A549 (cell line): ENCODE results near the gene PLEKHF1. TPM values are rescaled to one million over a fixed set of nuclear protein-coding genes. Genes with fewer than 3 reads are reported as not detected.

ENCODE experiments used
- ATAC-seq, 2 experiments: fragments of 200-7000 bp in 1 of 2; fragments of >200 bp in 1 of 2; cut with Nextera tagmentation in 1 of 2; cut with Tn5 transposase in 1 of 2; 3 replicates each; pipeline versions ENCODE4 v1.8.0 to v1.9.1; 2018 to 2020; ENCODE audit warnings: mild to moderate bottlenecking in 1 of 2, moderate library complexity in 1 of 2
- CTCF ChIA-PET: fragments of 300-600 bp; sonication (Branson Sonifier 250); formaldehyde crosslinking; extraction: SDS; loops from one replicate; lab custom pipeline; 2021; ENCODE audit warnings: antibody characterized with exemption, inconsistent platforms; lab: Yijun Ruan, JAX
- POLR2A ChIA-PET: fragments of 350-600 bp; formaldehyde crosslinking; extraction: SDS; loops from one replicate; lab custom pipeline; 2021; ENCODE audit warnings: antibody characterized with exemption, inconsistent platforms; lab: Yijun Ruan, JAX
- DNase-seq, 2 experiments: peaks; one replicate each; pipeline versions ENCODE4 v3.0.0 to v3.0.0-alpha.2; 2011 to 2016; ENCODE audit warnings: low read depth in 1 of 2, low spot score in 1 of 2
- FAIRE-seq: peaks from 2 replicates; lab custom pipeline; 2011; peaks lifted over from hg19 to GRCh38; lab: Jason Lieb, UNC
- H3K27ac ChIP-seq, 2 experiments: fragments of >200 bp; sonication (Bioruptor Twin); formaldehyde crosslinking; 3 replicates each; pipeline ENCODE4 v1.5.1; 2016 to 2017
- H3K4me1 ChIP-seq: fragments of >200 bp; sonication (Bioruptor Twin); formaldehyde crosslinking; 3 replicates; pipeline ENCODE4 v1.6.1; 2016
- H3K4me2 ChIP-seq: fragments of >200 bp; sonication (Bioruptor Twin); formaldehyde crosslinking; 3 replicates; pipeline ENCODE4 v1.6.1; 2016
- H3K4me3 ChIP-seq: fragments of >200 bp; sonication (Bioruptor Twin); formaldehyde crosslinking; 3 replicates; pipeline ENCODE4 v1.5.1; 2016
- H3K9me3 ChIP-seq: fragments of >200 bp; sonication (Bioruptor Twin); formaldehyde crosslinking; 3 replicates; pipeline ENCODE4 v1.6.1; 2016
- CBX8 ChIP-seq: fragments of 200-600 bp; sonication (generic); IDR thresholded peaks from 2 replicates; pipeline ENCODE4 v1.6.1; 2016
- CHD4 ChIP-seq: fragments of 200-600 bp; sonication (generic); IDR thresholded peaks from 2 replicates; pipeline ENCODE4 v1.6.1; 2016; ENCODE audit warnings: antibody characterized with exemption, mild to moderate bottlenecking, borderline replicate concordance
- EHF ChIP-seq: fragments of 250-450 bp; sonication (Bioruptor Pico); IDR thresholded peaks from 2 replicates; pipeline ENCODE4 v1.5.0; 2020; ENCODE audit warnings: mild to moderate bottlenecking
- EHMT2 ChIP-seq: fragments of 200-600 bp; sonication (generic); IDR thresholded peaks from 2 replicates; pipeline ENCODE4 v1.6.1; 2016; ENCODE audit warnings: antibody characterized with exemption, low read depth, mild to moderate bottlenecking, moderate library complexity
- EP300 ChIP-seq, 2 experiments: fragments of >200 bp; sonication (Bioruptor Twin); formaldehyde crosslinking; IDR thresholded peaks; 2 replicates in 1 of 2; 3 replicates in 1 of 2; pipeline ENCODE4 v1.6.1; 2016 to 2017
- FOSL2 ChIP-seq, 2 experiments: fragments of 450-650 bp in 1 of 2; fragments of >200 bp in 1 of 2; sonication (Bioruptor Twin) in 1 of 2; formaldehyde crosslinking; IDR thresholded peaks; 2 replicates each; pipeline versions ENCODE4 v1.5.0 to v1.6.1; 2016 to 2020; ENCODE audit warnings: mild to moderate bottlenecking in 1 of 2, moderate library complexity in 1 of 2
- GATA3 ChIP-seq: IDR thresholded peaks from 2 replicates; pipeline ENCODE4 v1.6.1; 2012; ENCODE audit warnings: borderline replicate concordance
- HOXB5 ChIP-seq: fragments of 250-450 bp; sonication (Bioruptor Pico); IDR thresholded peaks from 2 replicates; pipeline ENCODE4 v1.5.0; 2020; ENCODE audit warnings: mild to moderate bottlenecking, moderate library complexity
- JUN ChIP-seq, 2 experiments: fragments of >200 bp; sonication (Bioruptor Twin); formaldehyde crosslinking; IDR thresholded peaks; 2 replicates in 1 of 2; 3 replicates in 1 of 2; pipeline ENCODE4 v1.6.1; 2016 to 2017
- KDM1A ChIP-seq: fragments of 200-600 bp; sonication (generic); IDR thresholded peaks from 2 replicates; pipeline ENCODE4 v1.6.1; 2016; ENCODE audit warnings: low read depth, mild to moderate bottlenecking
- MAFK ChIP-seq: fragments of 450-650 bp; IDR thresholded peaks from 2 replicates; pipeline ENCODE4 v1.6.1; 2014; ENCODE audit not compliant: partially characterized antibody
- NFE2L2 ChIP-seq: fragments of 150-350 bp; conservative IDR thresholded peaks from 2 replicates; pipeline ENCODE4 v1.6.1; 2014; ENCODE audit warnings: low read length
- NPAS2 ChIP-seq: fragments of 250-450 bp; sonication (Bioruptor Pico); IDR thresholded peaks from 2 replicates; pipeline ENCODE4 v1.8.0; 2022; ENCODE audit warnings: mild to moderate bottlenecking, moderate library complexity, borderline replicate concordance
- NR3C1 ChIP-seq: fragments of >200 bp; sonication (Bioruptor Twin); formaldehyde crosslinking; IDR thresholded peaks from 3 replicates; pipeline ENCODE4 v1.6.1; 2017
- POLR2A ChIP-seq: IDR thresholded peaks from 2 replicates; pipeline ENCODE4 v1.6.1; 2012; ENCODE audit warnings: mild to moderate bottlenecking, low read length
- RAD21 ChIP-seq, 2 experiments: fragments of >200 bp in 1 of 2; sonication (Bioruptor Twin) in 1 of 2; formaldehyde crosslinking in 1 of 2; IDR thresholded peaks in 1 of 2; conservative IDR thresholded peaks in 1 of 2; 2 replicates in 1 of 2; 3 replicates in 1 of 2; pipeline ENCODE4 v1.6.1; 2012 to 2018; ENCODE audit warnings: inconsistent platforms in 1 of 2
- RFX5 ChIP-seq: fragments of 450-650 bp; IDR thresholded peaks from 2 replicates; pipeline ENCODE4 v1.7.1; 2014; ENCODE audit warnings: antibody characterized with exemption, mild to moderate bottlenecking, moderate library complexity
- SMC3 ChIP-seq: fragments of >200 bp; sonication (Bioruptor Twin); formaldehyde crosslinking; IDR thresholded peaks from 3 replicates; pipeline ENCODE4 v1.6.1; 2018; ENCODE audit warnings: inconsistent platforms
- ZNF302 ChIP-seq: fragments of 250-450 bp; sonication (Bioruptor Pico); IDR thresholded peaks from 2 replicates; pipeline ENCODE4 v1.9.0; 2021; ENCODE audit warnings: inconsistent platforms, mild to moderate bottlenecking, moderate library complexity
- WGBS: methylation state at CpG from one replicate; pipeline ENCODE4 v1.1.6; 2017; ENCODE audit errors: missing lambda C conversion rate; 5-methylcytosine and 5-hydroxymethylcytosine counted together
- polyA plus RNA-seq, 4 experiments: library from polyadenylated mRNA; depleted of rRNA in 3 of 4; stranded (reverse); fragments of >200 nt; fragmentation: RNase III in 1 of 4; extraction: RNeasy Plus Mini Kit Qiagen cat#74134 plus additional on column Dnase treatment in 1 of 4; gene quantifications; 2 replicates in 3 of 4; 3 replicates in 1 of 4; pipeline ENCODE4 v1.2.3, GENCODE V29; 2011 to 2017
- TF ChIP-seq, protein P1 (sequence below): IDR thresholded peaks from 2 replicates; pipeline ENCODE4 v1.6.1; 2012
- TF ChIP-seq, protein P2 (sequence below): fragments of 250-450 bp; sonication (Bioruptor Pico); IDR thresholded peaks from 2 replicates; pipeline ENCODE4 v1.5.0; 2020; ENCODE audit warnings: low read depth, mild to moderate bottlenecking, moderate library complexity
- TF ChIP-seq, protein P3 (sequence below): fragments of >200 bp; sonication (Bioruptor Twin); formaldehyde crosslinking; IDR thresholded peaks from 3 replicates; pipeline ENCODE4 v1.5.1; 2016
- TF ChIP-seq, protein P4 (sequence below): fragments of 150-350 bp; IDR thresholded peaks from 2 replicates; pipeline ENCODE4 v1.6.1; 2014; ENCODE audit warnings: low read depth, mild to moderate bottlenecking, low read length
- TF ChIP-seq, protein P5 (sequence below): fragments of >200 bp; sonication (Bioruptor Twin); formaldehyde crosslinking; IDR thresholded peaks from 2 replicates; pipeline ENCODE4 v1.6.1; 2016

The PLEKHF1 gene
- polyA plus RNA-seq, 2 of the 4 experiments (the other 2 are of a cell fraction), result 2.1 to 4.1 TPM

DNA sequence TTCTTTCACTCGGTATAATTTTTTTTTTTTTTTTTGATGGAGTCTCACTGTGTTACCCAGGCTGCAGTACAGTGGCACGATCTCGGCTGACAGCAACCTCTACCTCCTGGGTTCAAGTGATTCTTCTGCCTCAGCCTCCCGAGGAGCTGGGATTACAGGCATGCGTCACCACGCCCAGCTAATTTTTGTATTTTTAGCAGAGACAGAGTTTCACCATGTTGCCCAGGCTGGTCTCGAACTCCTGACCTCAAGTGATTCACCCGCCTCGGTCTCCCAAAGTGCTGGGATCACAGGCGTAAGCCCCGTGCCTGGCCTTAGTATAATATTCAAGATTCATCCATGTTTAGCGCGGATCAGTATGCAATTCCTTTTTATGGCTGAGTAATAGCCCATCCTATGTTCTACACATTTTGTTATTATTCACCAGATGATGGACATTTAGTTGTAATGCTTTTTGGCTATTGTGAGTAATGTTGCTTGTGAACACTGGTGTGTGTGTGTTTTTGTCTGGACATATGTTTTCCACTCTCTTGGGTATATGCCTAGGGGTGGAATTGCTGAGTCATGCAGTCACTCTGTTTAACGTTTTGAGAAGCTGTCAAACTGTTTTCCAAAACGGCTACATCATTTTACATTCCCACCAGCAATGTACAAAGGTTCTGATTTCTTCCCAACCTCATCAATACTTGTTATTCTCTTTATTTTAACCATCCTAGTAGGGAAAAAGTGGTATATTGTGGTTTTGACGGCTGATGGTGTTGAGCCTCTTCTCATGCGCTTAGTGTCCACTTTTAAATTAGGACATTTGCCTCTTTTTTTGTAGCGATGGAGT, 22.9 kb downstream of the PLEKHF1 start:
- H3K4me2 ChIP-seq, result 0 out of 3 replicates have a peak overlapping the region, but pooled peaks have one; percentile 14
- H3K4me1 ChIP-seq, result peaks cover 14% of the 10 kb centered on the region; the same call in 2 of the 3 replicates
- DNase-seq, result peak in 1 of 2 experiments; percentile 48
- ChIA-PET POLR2A (no interaction called here), CTCF (interaction anchor here (0.7 to 4.3 kb wide), 3 partner anchors 15 to 404 kb away, joined by 3 to 34 read pairs (median 3); partner anchors contain the start of gene C19orf12)
- no peak for ATAC-seq
- H3K27ac ChIP-seq, result peak overlapping the region; percentile 42 to 65
- H3K9me3 ChIP-seq, result peaks cover 9% of the 10 kb centered on the region
- FAIRE-seq, result peak; percentile 59
- WGBS, result 84% methylated on average over 18 of the region's 18 CpGs
- H3K4me3 ChIP-seq, result no peak overlapping the region
- TF ChIP-seq NFE2L2 (peak; percentile 99), EHMT2 (no peak), MAFK (peak; percentile 99), NR3C1 (no peak), EP300 (IDR thresholded peaks at IDR 0.05) (no peak)

DNA sequence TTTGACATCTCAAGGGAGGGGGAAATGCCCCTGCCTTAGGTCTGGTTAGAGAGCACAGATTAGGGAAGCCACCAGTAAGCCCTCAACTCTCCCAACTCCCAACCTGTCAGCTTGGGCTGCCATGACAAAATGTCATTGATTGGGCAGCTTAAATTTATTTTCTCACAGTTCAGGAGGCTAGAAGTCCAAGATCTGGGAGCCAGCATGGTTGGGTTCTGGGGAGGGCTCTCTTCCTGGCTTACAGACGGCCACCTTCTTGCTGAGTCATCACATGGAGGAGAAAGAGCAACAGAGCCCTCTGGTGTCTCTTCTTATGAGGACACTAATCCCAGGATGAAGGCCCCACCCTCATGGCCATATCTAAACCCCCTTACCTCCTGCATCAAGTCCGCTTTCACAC, 25.6 kb downstream of the PLEKHF1 start:
- FAIRE-seq, result peak; percentile 28
- TF ChIP-seq, protein P1, sequence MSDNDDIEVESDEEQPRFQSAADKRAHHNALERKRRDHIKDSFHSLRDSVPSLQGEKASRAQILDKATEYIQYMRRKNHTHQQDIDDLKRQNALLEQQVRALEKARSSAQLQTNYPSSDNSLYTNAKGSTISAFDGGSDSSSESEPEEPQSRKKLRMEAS, result peak; percentile 42; the same call in 1 of the 2 replicates
- TF ChIP-seq MAFK, result peak; percentile 100
- TF ChIP-seq ZNF302 (CRISPR knock-in tag), result no peak
- peak; percentile 62 to 86 for TF ChIP-seq RAD21 (conservative IDR thresholded peaks at IDR 0.05 in 1 of 2, IDR thresholded peaks at IDR 0.05 in 1 of 2)
- TF ChIP-seq, protein P2, sequence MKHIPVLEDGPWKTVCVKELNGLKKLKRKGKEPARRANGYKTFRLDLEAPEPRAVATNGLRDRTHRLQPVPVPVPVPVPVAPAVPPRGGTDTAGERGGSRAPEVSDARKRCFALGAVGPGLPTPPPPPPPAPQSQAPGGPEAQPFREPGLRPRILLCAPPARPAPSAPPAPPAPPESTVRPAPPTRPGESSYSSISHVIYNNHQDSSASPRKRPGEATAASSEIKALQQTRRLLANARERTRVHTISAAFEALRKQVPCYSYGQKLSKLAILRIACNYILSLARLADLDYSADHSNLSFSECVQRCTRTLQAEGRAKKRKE (CRISPR knock-in tag), result no peak
- TF ChIP-seq FOSL2 (IDR thresholded peaks at IDR 0.05), result no peak
- TF ChIP-seq FOSL2 (CRISPR knock-in tag; IDR thresholded peaks at IDR 0.05), result peak; percentile 85
- peak; percentile 46; the same call in 2 of the 3 replicates for TF ChIP-seq SMC3
- TF ChIP-seq, protein P3, sequence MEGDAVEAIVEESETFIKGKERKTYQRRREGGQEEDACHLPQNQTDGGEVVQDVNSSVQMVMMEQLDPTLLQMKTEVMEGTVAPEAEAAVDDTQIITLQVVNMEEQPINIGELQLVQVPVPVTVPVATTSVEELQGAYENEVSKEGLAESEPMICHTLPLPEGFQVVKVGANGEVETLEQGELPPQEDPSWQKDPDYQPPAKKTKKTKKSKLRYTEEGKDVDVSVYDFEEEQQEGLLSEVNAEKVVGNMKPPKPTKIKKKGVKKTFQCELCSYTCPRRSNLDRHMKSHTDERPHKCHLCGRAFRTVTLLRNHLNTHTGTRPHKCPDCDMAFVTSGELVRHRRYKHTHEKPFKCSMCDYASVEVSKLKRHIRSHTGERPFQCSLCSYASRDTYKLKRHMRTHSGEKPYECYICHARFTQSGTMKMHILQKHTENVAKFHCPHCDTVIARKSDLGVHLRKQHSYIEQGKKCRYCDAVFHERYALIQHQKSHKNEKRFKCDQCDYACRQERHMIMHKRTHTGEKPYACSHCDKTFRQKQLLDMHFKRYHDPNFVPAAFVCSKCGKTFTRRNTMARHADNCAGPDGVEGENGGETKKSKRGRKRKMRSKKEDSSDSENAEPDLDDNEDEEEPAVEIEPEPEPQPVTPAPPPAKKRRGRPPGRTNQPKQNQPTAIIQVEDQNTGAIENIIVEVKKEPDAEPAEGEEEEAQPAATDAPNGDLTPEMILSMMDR, result peak; percentile 50
- peak; percentile 76 for TF ChIP-seq NFE2L2
- no peak for TF ChIP-seq NPAS2
- ChIA-PET POLR2A (no interaction called here), CTCF (interaction anchor here (0.6 to 6.6 kb wide), 9 partner anchors 14 to 376 kb away, joined by 3 to 147 read pairs (median 4); partner anchors contain the start of genes C19orf12 and POP4)
- Histone ChIP-seq H3K4me1 (peaks cover 14% of the 10 kb centered on the region; the same call in 2 of the 3 replicates), H3K4me3 (no peak overlapping the region), H3K27ac (peak overlapping the region; percentile 57 to 72), H3K4me2 (no peak overlapping the region), H3K9me3 (peaks cover 11% of the 10 kb centered on the region)
- WGBS, result 42% methylated on average over 2 of the region's 2 CpGs
- peak in 1 of 2 experiments; percentile 74; a peak in 3 of 6 replicates for ATAC-seq
- peak; percentile 79 to 83 for DNase-seq

DNA sequence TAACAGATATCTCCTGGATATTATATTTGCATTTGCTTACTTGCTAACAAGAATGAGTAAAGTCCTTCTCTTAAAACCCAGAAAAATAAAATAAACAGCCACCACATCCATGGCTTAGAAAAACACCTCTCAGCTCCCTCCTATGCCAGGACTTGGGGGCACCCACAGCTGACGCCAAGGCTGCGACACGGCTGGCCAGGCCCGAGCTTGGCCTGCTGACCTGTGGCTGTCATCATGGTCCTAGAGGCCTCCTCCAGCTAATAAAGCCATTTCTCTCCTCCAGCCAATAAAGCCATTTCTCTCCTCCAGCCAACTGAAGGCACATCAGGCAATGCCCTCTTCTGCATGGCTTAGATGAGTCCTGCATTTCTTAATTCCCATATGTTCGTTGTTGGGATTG, 28.9 kb downstream of the PLEKHF1 start:
- peaks cover 13% of the 10 kb centered on the region for H3K9me3 ChIP-seq
- DNase-seq (no peak), ATAC-seq (peak; percentile 12 to 14; a peak in 5 of 6 replicates), FAIRE-seq (peak; percentile 61)
- no peak overlapping the region for H3K4me2 ChIP-seq
- POLR2A ChIA-PET, result interaction anchor here (0.6 to 0.7 kb wide), 2 partner anchors 20 to 84 kb away, joined by 3 read pairs; no protein-coding TSS in a partner anchor
- TF ChIP-seq, protein P4, sequence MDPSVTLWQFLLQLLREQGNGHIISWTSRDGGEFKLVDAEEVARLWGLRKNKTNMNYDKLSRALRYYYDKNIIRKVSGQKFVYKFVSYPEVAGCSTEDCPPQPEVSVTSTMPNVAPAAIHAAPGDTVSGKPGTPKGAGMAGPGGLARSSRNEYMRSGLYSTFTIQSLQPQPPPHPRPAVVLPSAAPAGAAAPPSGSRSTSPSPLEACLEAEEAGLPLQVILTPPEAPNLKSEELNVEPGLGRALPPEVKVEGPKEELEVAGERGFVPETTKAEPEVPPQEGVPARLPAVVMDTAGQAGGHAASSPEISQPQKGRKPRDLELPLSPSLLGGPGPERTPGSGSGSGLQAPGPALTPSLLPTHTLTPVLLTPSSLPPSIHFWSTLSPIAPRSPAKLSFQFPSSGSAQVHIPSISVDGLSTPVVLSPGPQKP, result no peak
- TF ChIP-seq, protein P5, sequence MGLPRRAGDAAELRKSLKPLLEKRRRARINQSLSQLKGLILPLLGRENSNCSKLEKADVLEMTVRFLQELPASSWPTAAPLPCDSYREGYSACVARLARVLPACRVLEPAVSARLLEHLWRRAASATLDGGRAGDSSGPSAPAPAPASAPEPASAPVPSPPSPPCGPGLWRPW, result no peak
- no peak for TF ChIP-seq JUN (IDR thresholded peaks at IDR 0.05)
- no peak for TF ChIP-seq RAD21 (conservative IDR thresholded peaks at IDR 0.05 in 1 of 2, IDR thresholded peaks at IDR 0.05 in 1 of 2)
- TF ChIP-seq KDM1A, result no peak
- no peak for TF ChIP-seq EHMT2
- TF ChIP-seq CBX8, result no peak
- no peak for TF ChIP-seq POLR2A
- no peak for TF ChIP-seq CHD4
- no peak for TF ChIP-seq RFX5
- TF ChIP-seq NFE2L2, result no peak
- TF ChIP-seq EHF (CRISPR knock-in tag), result no peak
- no peak for TF ChIP-seq GATA3
- TF ChIP-seq HOXB5 (CRISPR knock-in tag), result no peak
- 94% methylated on average over 5 of the region's 5 CpGs for WGBS
- CTCF ChIA-PET, result interaction anchor here (0.7 to 6.6 kb wide), 31 partner anchors 9 to 251 kb away, joined by 3 to 147 read pairs (median 5); partner anchors contain the start of genes C19orf12 and PLEKHF1
- no peak overlapping the region for H3K27ac ChIP-seq
- H3K4me3 ChIP-seq, result no peak overlapping the region
- H3K4me1 ChIP-seq, result no peaks in the 10 kb centered on the region
